SK-N-MC (cell line): Measurements from ENCODE around the gene NRXN3.

ENCODE experiments used
- EZH2 ChIP-seq: fragments of 200-600 bp; sonication (generic); IDR thresholded peaks from one replicate; pipeline ENCODE4 v1.6.1; 2017; ENCODE audit warnings: antibody characterized with exemption
- POLR2AphosphoS5 ChIP-seq: IDR thresholded peaks from 2 replicates; pipeline ENCODE4 v1.6.1; 2012; ENCODE audit warnings: mild to moderate bottlenecking, low read depth, low read length, borderline replicate concordance

- TF ChIP-seq EZH2 (no peak), POLR2AphosphoS5 (no peak)
These were observed 1534.1 kb downstream of the NRXN3 start for GRCh38 chr14:79704041-79704807.
